HepG2 (cell line): ENCODE data around the gene BRMS1. TPM values are rescaled to one million over a fixed set of nuclear protein-coding genes. Genes with fewer than 3 reads are reported as not detected.

Experiments used
- ADNP ChIP-seq: sonication (generic); formaldehyde crosslinking; IDR thresholded peaks from 2 replicates; pipeline ENCODE4 v1.4.0; 2020; ENCODE audit warnings: missing genetic modification reagents
- ARID5B ChIP-seq: IDR thresholded peaks from 2 replicates; pipeline ENCODE4 v1.4.0; 2020; ENCODE audit warnings: mild to moderate bottlenecking, missing genetic modification reagents
- HOXA7 ChIP-seq: sonication (generic); formaldehyde crosslinking; IDR thresholded peaks from 2 replicates; pipeline ENCODE4 v1.8.1; 2022; ENCODE audit warnings: mild to moderate bottlenecking, missing genetic modification reagents, moderate library complexity
- KLF12 ChIP-seq: sonication (generic); formaldehyde crosslinking; IDR thresholded peaks from 2 replicates; pipeline ENCODE4 v1.4.0; 2020; ENCODE audit warnings: missing genetic modification reagents, borderline replicate concordance
- KLF6 ChIP-seq: IDR thresholded peaks from 2 replicates; pipeline ENCODE4 v1.8.0; 2016; ENCODE audit warnings: missing biosample characterization, missing genetic modification reagents
- MXD4 ChIP-seq: IDR thresholded peaks from 2 replicates; pipeline ENCODE4 v1.6.1; 2016; ENCODE audit warnings: mild to moderate bottlenecking, missing biosample characterization, missing genetic modification reagents
- NFIC ChIP-seq: IDR thresholded peaks from 2 replicates; pipeline ENCODE4 v1.6.1; 2012; ENCODE audit warnings: mild to moderate bottlenecking, low read length, inconsistent platforms
- NFKB2 ChIP-seq: sonication (generic); formaldehyde crosslinking; IDR thresholded peaks from 2 replicates; pipeline ENCODE4 v1.4.0; 2020; ENCODE audit warnings: missing genetic modification reagents, borderline replicate concordance
- NFYB ChIP-seq: sonication (generic); formaldehyde crosslinking; IDR thresholded peaks from 2 replicates; pipeline ENCODE4 v1.4.0; 2020; ENCODE audit warnings: missing genetic modification reagents
- PTBP1 ChIP-seq: fragments of 200-400 bp; formaldehyde crosslinking; IDR thresholded peaks from 2 replicates; pipeline ENCODE4 v1.6.1; 2018; ENCODE audit warnings: low read length, low read depth; ENCODE audit not compliant: poor library complexity, severe bottlenecking
- RBFOX2 ChIP-seq: fragments of 200-400 bp; formaldehyde crosslinking; IDR thresholded peaks from 2 replicates; pipeline ENCODE4 v1.6.1; 2017; ENCODE audit warnings: low read depth, mild to moderate bottlenecking, low read length
- ZNF430 ChIP-seq: sonication (generic); formaldehyde crosslinking; IDR thresholded peaks from 2 replicates; pipeline ENCODE4 v1.9.0; 2021; ENCODE audit warnings: mild to moderate bottlenecking, missing genetic modification reagents
- polyA plus RNA-seq, 8 experiments: library from polyadenylated mRNA; depleted of rRNA in 3 of 8; stranded (reverse) in 7 of 8; unstranded in 1 of 8; fragments of >200 nt; fragmentation: Illumina TruSeq in 4 of 8; extraction: Trizol in 4 of 8; gene quantifications; 2 replicates each; pipeline versions ENCODE4 v1.2.1 to v1.2.3, GENCODE V29; 2011 to 2016; ENCODE audit warnings: low read depth in 4 of 8, missing spikeins in 1 of 8, mixed read lengths in 1 of 8; ENCODE audit not compliant: insufficient read depth in 1 of 8
- total RNA-seq, 5 experiments: library from RNA; depleted of rRNA; stranded (reverse); fragments of >200 nt; fragmentation: Illumina TruSeq; extraction: Trizol; gene quantifications; 2 replicates each; pipeline ENCODE4 v1.2.3, GENCODE V29; 2016; ENCODE audit warnings: low read depth in 1 of 5
- TF ChIP-seq, protein P1 (sequence below): sonication (generic); formaldehyde crosslinking; IDR thresholded peaks from 2 replicates; pipeline ENCODE4 v1.8.0; 2022; ENCODE audit warnings: mild to moderate bottlenecking, missing genetic modification reagents, moderate library complexity
- TF ChIP-seq, protein P2 (sequence below): sonication (generic); formaldehyde crosslinking; IDR thresholded peaks from 2 replicates; pipeline ENCODE4 v1.4.0; 2020; ENCODE audit warnings: mild to moderate bottlenecking, missing genetic modification reagents
- TF ChIP-seq, protein P3 (sequence below): sonication (generic); formaldehyde crosslinking; IDR thresholded peaks from 2 replicates; pipeline ENCODE4 v1.4.0; 2020; ENCODE audit warnings: missing genetic modification reagents

Gene BRMS1
- total and polyA plus RNA-seq, 2 of the 13 experiments (the other 11 are each of a cell fraction or from before 2014, with no cell fraction given): 15.8 to 55.7 TPM

DNA sequence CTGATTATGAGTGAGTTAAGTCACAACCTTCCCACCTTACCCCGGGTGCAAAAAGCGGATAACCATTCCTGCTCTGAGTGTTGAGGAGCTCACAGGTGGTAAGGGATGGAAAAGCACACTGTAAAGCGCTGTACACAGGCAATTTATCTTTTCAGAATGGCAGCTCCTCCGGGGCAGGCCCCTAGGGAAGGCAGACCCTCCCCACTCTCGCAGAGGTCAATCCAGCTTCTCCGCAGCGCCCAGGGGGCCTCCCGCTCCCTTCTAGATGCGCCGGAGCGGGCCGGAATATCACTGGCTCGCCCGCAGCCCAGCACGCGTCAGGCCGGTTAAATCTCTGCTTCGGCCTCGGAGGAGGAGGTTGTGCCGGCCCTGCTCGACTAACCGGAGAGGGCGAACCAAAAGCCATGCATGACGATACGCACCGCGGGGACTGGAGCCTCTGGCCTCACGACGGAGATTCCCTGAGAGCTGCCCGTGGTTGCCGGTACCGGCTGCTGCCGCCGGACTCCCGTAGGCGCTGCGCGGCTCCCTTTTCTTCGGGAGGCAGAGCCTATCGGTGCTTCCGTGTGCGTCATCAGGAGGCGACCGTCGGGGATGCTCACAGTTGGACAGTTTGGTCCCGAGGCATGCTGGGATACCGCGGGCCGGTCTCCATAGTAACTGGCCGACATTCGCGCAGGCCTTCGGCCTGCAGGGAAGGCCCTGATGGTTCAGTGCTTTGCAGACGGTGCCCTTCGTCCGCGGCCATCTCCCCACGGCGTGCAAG lies at the start of gene BRMS1 (continued):
- TF ChIP-seq, protein P1, sequence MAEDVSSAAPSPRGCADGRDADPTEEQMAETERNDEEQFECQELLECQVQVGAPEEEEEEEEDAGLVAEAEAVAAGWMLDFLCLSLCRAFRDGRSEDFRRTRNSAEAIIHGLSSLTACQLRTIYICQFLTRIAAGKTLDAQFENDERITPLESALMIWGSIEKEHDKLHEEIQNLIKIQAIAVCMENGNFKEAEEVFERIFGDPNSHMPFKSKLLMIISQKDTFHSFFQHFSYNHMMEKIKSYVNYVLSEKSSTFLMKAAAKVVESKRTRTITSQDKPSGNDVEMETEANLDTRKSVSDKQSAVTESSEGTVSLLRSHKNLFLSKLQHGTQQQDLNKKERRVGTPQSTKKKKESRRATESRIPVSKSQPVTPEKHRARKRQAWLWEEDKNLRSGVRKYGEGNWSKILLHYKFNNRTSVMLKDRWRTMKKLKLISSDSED (CRISPR knock-in tag): no peak
- TF ChIP-seq PTBP1 (no peak), MXD4 (peak; percentile 59), ADNP (CRISPR knock-in tag) (no peak), ARID5B (CRISPR knock-in tag) (peak; percentile 28; the same call in 1 of the 2 replicates), RBFOX2 (peak; percentile 88), NFKB2 (CRISPR knock-in tag) (peak; percentile 94; the same call in 1 of the 2 replicates), NFIC (no peak), NFYB (CRISPR knock-in tag) (peak; percentile 88), KLF12 (0 out of 2 replicates have a peak, but pooled peaks have one; percentile 46), HOXA7 (CRISPR knock-in tag) (no peak), ZNF430 (CRISPR knock-in tag) (no peak; the same call in 1 of the 2 replicates), KLF6 (CRISPR knock-in tag) (peak; percentile 61)
- TF ChIP-seq, protein P2, sequence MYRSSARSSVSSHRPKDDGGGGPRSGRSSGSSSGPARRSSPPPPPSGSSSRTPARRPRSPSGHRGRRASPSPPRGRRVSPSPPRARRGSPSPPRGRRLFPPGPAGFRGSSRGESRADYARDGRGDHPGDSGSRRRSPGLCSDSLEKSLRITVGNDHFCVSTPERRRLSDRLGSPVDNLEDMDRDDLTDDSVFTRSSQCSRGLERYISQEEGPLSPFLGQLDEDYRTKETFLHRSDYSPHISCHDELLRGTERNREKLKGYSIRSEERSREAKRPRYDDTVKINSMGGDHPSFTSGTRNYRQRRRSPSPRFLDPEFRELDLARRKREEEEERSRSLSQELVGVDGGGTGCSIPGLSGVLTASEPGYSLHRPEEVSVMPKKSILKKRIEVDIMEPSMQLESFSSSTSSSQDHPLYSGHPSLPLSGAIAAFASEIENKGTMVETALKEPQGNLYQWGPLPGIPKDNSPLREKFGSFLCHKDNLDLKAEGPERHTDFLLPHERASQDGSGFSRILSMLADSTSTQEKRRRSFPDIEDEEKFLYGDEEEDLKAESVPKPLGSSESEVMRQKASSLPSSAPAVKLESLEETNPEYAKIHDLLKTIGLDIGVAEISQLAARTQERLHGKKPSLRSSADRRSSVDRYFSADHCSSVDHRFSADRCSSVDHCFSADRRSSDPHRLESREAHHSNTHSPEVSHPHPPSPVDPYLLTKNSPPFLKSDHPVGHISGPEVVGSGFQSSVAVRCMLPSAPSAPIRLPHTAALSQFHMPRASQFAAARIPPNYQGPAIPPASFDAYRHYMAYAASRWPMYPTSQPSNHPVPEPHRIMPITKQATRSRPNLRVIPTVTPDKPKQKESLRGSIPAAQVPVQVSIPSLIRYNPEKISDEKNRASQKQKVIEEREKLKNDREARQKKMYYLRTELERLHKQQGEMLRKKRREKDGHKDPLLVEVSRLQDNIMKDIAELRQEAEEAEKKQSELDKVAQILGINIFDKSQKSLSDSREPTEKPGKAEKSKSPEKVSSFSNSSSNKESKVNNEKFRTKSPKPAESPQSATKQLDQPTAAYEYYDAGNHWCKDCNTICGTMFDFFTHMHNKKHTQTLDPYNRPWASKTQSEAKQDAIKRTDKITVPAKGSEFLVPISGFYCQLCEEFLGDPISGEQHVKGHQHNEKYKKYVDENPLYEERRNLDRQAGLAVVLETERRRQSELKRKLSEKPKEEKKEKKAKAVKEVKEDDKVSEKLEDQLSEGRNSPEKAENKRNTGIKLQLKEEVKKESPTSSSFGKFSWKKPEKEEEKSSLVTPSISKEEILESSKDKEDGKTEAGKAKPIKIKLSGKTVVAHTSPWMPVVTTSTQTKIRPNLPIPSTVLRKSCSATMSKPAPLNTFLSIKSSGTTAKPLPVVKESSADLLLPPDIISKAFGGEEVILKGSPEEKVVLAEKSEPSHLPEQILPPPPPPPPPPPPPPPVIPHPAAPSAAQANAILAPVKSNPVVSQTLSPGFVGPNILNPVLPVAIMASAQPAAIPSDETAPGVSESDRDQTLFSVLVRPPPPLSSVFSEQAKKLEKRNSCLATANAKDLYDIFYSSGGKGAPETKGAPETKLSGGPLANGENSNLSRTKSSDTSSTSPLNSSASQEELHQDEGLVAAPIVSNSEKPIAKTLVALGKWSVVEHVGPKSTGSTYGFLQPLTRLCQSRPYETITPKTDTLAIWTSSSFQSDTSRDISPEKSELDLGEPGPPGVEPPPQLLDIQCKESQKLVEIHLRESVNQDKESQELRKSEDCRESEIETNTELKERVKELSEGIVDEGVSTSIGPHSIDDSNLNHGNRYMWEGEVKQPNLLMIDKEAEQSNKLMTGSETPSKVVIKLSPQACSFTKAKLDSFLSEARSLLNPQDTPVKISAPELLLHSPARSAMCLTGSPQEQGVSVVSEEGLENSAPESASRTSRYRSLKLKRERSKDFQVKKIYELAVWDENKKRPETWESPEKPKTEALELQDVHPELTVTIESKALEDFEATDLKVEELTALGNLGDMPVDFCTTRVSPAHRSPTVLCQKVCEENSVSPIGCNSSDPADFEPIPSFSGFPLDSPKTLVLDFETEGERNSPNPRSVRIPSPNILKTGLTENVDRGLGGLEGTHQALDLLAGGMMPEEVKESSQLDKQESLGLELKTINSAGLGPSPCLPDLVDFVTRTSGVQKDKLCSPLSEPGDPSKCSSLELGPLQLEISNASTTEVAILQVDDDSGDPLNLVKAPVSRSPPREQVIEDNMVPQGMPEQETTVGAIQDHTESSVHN: peak; percentile 59; the same call in 1 of the 2 replicates
- TF ChIP-seq, protein P3, sequence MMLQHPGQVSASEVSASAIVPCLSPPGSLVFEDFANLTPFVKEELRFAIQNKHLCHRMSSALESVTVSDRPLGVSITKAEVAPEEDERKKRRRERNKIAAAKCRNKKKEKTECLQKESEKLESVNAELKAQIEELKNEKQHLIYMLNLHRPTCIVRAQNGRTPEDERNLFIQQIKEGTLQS (CRISPR knock-in tag): peak; percentile 15; the same call in 1 of the 2 replicates
